PC-3 (cell line): Measurements from ENCODE around the gene RNF17. TPM values are rescaled to one million over a fixed set of nuclear protein-coding genes. Genes with fewer than 3 reads are reported as not detected.

Source experiments
- ATAC-seq: fragments of 200-7000 bp; cut with Tn5 transposase; 2 replicates; pipeline ENCODE4 v1.9.1; 2020; ENCODE audit warnings: mild to moderate bottlenecking, moderate library complexity
- BruUV-seq: library from RNA; stranded (reverse); fragments of 400-500 nt; replicated peaks from 2 replicates; lab custom pipeline; 2021; lab: Mats Ljungman, UMichigan
- CTCF ChIA-PET: fragments of 300-600 bp; sonication (Branson Sonifier 250); formaldehyde crosslinking; loops from one replicate; lab custom pipeline; 2022; ENCODE audit warnings: antibody characterized with exemption; lab: Charles Lee
- POLR2A ChIA-PET: fragments of 300-600 bp; sonication (Branson Sonifier 250); formaldehyde crosslinking; loops from one replicate; lab custom pipeline; 2022; ENCODE audit warnings: antibody characterized with exemption; ENCODE audit not compliant: unreplicated experiment; lab: Charles Lee
- DNase-seq: peaks from one replicate; pipeline ENCODE4 v3.0.0-alpha.2; 2015
- H2AFZ ChIP-seq: fragments of 300-600 bp; sonication (generic); 2 replicates; pipeline ENCODE4 v1.6.0; 2016; ENCODE audit warnings: antibody characterized with exemption, low read length
- H3F3A ChIP-seq: fragments of 300-600 bp; sonication (generic); one replicate; pipeline ENCODE4 v1.6.0; 2017; ENCODE audit warnings: antibody characterized with exemption, low read length, control low read depth, mild to moderate bottlenecking; ENCODE audit not compliant: unreplicated experiment
- H3K27ac ChIP-seq: fragments of 300-600 bp; sonication (generic); 2 replicates; pipeline ENCODE4 v1.5.1; 2016; ENCODE audit warnings: mild to moderate bottlenecking, low read length
- H3K27me3 ChIP-seq: fragments of 300-600 bp; sonication (generic); 2 replicates; pipeline ENCODE4 v1.6.1; 2016; ENCODE audit warnings: low read length, mixed read lengths
- H3K36me3 ChIP-seq: fragments of 300-600 bp; sonication (generic); 2 replicates; pipeline ENCODE4 v1.6.1; 2016; ENCODE audit warnings: low read depth, mixed run types, low read length, mixed read lengths
- H3K4me1 ChIP-seq: fragments of 300-600 bp; sonication (generic); 2 replicates; pipeline ENCODE4 v1.5.1; 2016; ENCODE audit warnings: low read length; ENCODE audit not compliant: insufficient read depth
- H3K4me2 ChIP-seq: fragments of 300-600 bp; sonication (generic); 2 replicates; pipeline ENCODE4 v1.6.0; 2016; ENCODE audit warnings: low read length
- H3K4me3 ChIP-seq: fragments of 300-600 bp; sonication (generic); 2 replicates; pipeline ENCODE4 v1.5.1; 2016; ENCODE audit warnings: mild to moderate bottlenecking, low read length, mixed read lengths
- H3K79me2 ChIP-seq: fragments of 300-600 bp; sonication (generic); 2 replicates; pipeline ENCODE4 v1.6.1; 2017; ENCODE audit warnings: low read length, mixed read lengths
- H3K9ac ChIP-seq: fragments of 300-600 bp; sonication (generic); 2 replicates; pipeline ENCODE4 v1.6.0; 2016; ENCODE audit warnings: mild to moderate bottlenecking, low read length
- H3K9me2 ChIP-seq: fragments of 300-600 bp; sonication (generic); replicated peaks from 2 replicates; pipeline ENCODE4 v1.6.1; 2016; ENCODE audit warnings: mixed run types, low read length, mixed read lengths
- H3K9me3 ChIP-seq: fragments of 300-600 bp; sonication (generic); 2 replicates; pipeline ENCODE4 v1.6.1; 2016; ENCODE audit warnings: low read length, mixed read lengths
- H4K20me1 ChIP-seq: fragments of 300-600 bp; sonication (generic); 2 replicates; pipeline ENCODE4 v1.6.1; 2016; ENCODE audit warnings: low read length, mixed read lengths
- CTCF ChIP-seq: fragments of 300-600 bp; sonication (generic); conservative IDR thresholded peaks from 2 replicates; pipeline ENCODE4 v1.5.1; 2017; ENCODE audit warnings: antibody characterized with exemption, low read depth, mild to moderate bottlenecking, low read length
- EZH2 ChIP-seq: fragments of 300-600 bp; sonication (generic); IDR thresholded peaks from one replicate; pipeline ENCODE4 v1.6.1; 2017; ENCODE audit warnings: antibody characterized with exemption, mild to moderate bottlenecking, low read length; ENCODE audit not compliant: unreplicated experiment
- EZH2phosphoT487 ChIP-seq: fragments of 300-600 bp; sonication (generic); IDR thresholded peaks from 2 replicates; pipeline ENCODE4 v1.6.1; 2018; ENCODE audit warnings: mild to moderate bottlenecking, antibody characterized with exemption, low read length, borderline replicate concordance
- intact Hi-C: fragments of 100-400 bp; cut with micrococcal nuclease; formaldehyde crosslinking; loops from 2 replicates; pipeline ENCODE4 v1.9.0; 2023
- total RNA-seq: library from RNA; depleted of rRNA; stranded (reverse); fragments of >200 nt; gene quantifications from 2 replicates; pipeline ENCODE4 v1.2.3, GENCODE V29; 2014

Gene RNF17
- total RNA-seq, 1 experiment from 2014 or later, result not detected

DNA sequence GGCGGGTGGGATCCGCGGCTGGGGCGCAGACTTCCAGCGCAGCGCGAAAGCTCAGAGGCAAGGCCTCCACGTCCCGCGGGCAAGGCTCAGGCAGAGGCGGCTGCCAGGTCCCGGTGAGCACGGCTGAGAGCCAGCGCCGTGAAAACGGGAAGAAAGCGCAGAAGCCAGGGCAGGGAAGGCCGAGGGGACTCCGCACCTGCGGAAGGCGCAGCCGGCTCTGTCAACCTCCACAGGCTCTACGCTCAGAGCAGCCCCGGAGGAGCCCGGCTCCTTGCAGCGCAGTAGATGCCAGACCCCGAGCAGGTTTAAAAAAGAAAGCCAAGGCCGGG is 131.0 kb downstream of the RNF17 start:
- H3K4me3 ChIP-seq, result no peak overlapping the region
- no peak overlapping the region for H2AFZ ChIP-seq
- H3K9me2 ChIP-seq, result no peaks in the 10 kb centered on the region
- TF ChIP-seq EZH2 (no peak), EZH2phosphoT487 (no peak)
- H3K27me3 ChIP-seq, result no peaks in the 10 kb centered on the region
- ChIA-PET CTCF (no interaction called here), POLR2A (no interaction called here)
- intact Hi-C loops, result no loop called here
- H3K27ac ChIP-seq, result no peak overlapping the region
- ATAC-seq (no peak), DNase-seq (no peak)
- no peaks in the 10 kb centered on the region for H3K4me1 ChIP-seq
- H3K4me2 ChIP-seq, result no peak overlapping the region
- no peaks in the 10 kb centered on the region for H3F3A ChIP-seq
- BruUV-seq, result no TSS peak
- H3K9me3 ChIP-seq, result no peaks in the 10 kb centered on the region
- H3K9ac ChIP-seq, result no peak overlapping the region
- H4K20me1 ChIP-seq, result no peaks in the 10 kb centered on the region
- peaks cover 6% of the 10 kb centered on the region for H3K36me3 ChIP-seq
- H3K79me2 ChIP-seq, result no peaks in the 10 kb centered on the region

GRCh38 chr13:24896061-24896460 is 132.1 kb downstream of the RNF17 start:
- ATAC-seq (no peak), DNase-seq (no peak)
- CTCF ChIA-PET, result no interaction called here
- no peaks in the 10 kb centered on the region for H4K20me1 ChIP-seq
- no peaks in the 10 kb centered on the region for H3K27me3 ChIP-seq
- H3K4me3 ChIP-seq, result no peak overlapping the region
- H3K9me2 ChIP-seq, result no peaks in the 10 kb centered on the region
- H3K36me3 ChIP-seq, result peaks cover 6% of the 10 kb centered on the region
- H3K4me2 ChIP-seq, result no peak overlapping the region
- TF ChIP-seq EZH2phosphoT487 (no peak), CTCF (no peak), EZH2 (no peak)
- H3K9me3 ChIP-seq, result no peaks in the 10 kb centered on the region
- H3K27ac ChIP-seq, result no peak overlapping the region
- no TSS peak for BruUV-seq
- no peaks in the 10 kb centered on the region for H3F3A ChIP-seq
- H3K79me2 ChIP-seq, result no peaks in the 10 kb centered on the region
- no peak overlapping the region for H2AFZ ChIP-seq
- POLR2A ChIA-PET, result no interaction called here
- H3K4me1 ChIP-seq, result no peaks in the 10 kb centered on the region
- H3K9ac ChIP-seq, result no peak overlapping the region
- intact Hi-C loops, result no loop called here

DNA sequence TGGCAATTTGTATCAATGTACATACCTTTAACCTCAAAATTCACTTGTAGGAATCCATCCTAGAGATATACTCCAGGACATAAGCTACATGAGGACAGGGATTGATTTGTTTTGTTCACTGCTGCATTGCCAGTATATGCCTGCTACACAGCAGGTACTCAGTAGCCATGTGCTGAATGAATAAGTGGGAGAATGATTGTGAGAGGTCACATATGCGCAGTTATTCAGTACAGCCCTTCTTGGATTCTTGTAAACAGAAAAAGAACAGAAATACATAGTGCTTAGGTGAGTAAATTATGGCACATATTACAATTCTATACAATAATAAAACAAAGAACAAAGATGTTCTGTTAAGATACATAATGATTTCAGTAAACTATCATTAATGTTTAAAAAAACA is 133.3 kb downstream of the RNF17 start:
- CTCF ChIA-PET, result no interaction called here
- H3K27me3 ChIP-seq, result no peaks in the 10 kb centered on the region
- ATAC-seq (no peak), DNase-seq (no peak)
- no peaks in the 10 kb centered on the region for H3K9me2 ChIP-seq
- no peaks in the 10 kb centered on the region for H4K20me1 ChIP-seq
- H3K4me2 ChIP-seq, result no peak overlapping the region
- H3K79me2 ChIP-seq, result no peaks in the 10 kb centered on the region
- no peak overlapping the region for H3K9ac ChIP-seq
- H3K36me3 ChIP-seq, result peaks cover 6% of the 10 kb centered on the region
- H3K4me1 ChIP-seq, result no peaks in the 10 kb centered on the region
- no TSS peak for BruUV-seq
- no peaks in the 10 kb centered on the region for H3F3A ChIP-seq
- POLR2A ChIA-PET, result no interaction called here
- TF ChIP-seq EZH2 (no peak), CTCF (no peak), EZH2phosphoT487 (no peak)
- intact Hi-C loops, result no loop called here
- no peaks in the 10 kb centered on the region for H3K9me3 ChIP-seq
- H2AFZ ChIP-seq, result no peak overlapping the region
- no peak overlapping the region for H3K4me3 ChIP-seq
- H3K27ac ChIP-seq, result no peak overlapping the region
